Erythroblast (primary cell): ENCODE results near the gene C3orf70.

Source experiments
- GATA1 ChIP-seq: IDR thresholded peaks from 2 replicates; pipeline ENCODE4 v1.6.1; 2011; ENCODE audit warnings: low read depth, mild to moderate bottlenecking, control low read depth, low read length, moderate library complexity
- POLR2A ChIP-seq: IDR thresholded peaks from 2 replicates; pipeline ENCODE4 v1.6.1; 2011; ENCODE audit warnings: mild to moderate bottlenecking, low read length

GRCh38 chr3:185062191-185062590, 90.7 kb downstream of the C3orf70 start:
- TF ChIP-seq GATA1 (no peak), POLR2A (no peak)
